Endometrial microvascular endothelial cells (primary cell): ENCODE measurements around the gene OTUB1. TPM values are rescaled to one million over a fixed set of nuclear protein-coding genes. Genes with fewer than 3 reads are reported as not detected.
"Not testable (repeated sequence)": the region's sequence is repeated elsewhere in the genome, so short reads cannot be mapped to it uniquely, and the experiment has no call there.

Experiments used
- in situ Hi-C: cut with HindIII; loops from 2 replicates; pipeline ENCODE4 v1.10.0; 2017; ENCODE audit warnings: low sequenced_read_pairs, low pct_unique_long_range_greater_than_20kb; ENCODE audit errors: inconsistent ontology term
- total RNA-seq: library from RNA; depleted of rRNA; stranded (reverse); fragments of >200 nt; gene quantifications from one replicate; pipeline ENCODE4 v1.2.3, GENCODE V29; 2015; ENCODE audit errors: inconsistent ontology term

Gene OTUB1
- total RNA-seq, 1 donor from 2014 or later: 108 TPM

DNA sequence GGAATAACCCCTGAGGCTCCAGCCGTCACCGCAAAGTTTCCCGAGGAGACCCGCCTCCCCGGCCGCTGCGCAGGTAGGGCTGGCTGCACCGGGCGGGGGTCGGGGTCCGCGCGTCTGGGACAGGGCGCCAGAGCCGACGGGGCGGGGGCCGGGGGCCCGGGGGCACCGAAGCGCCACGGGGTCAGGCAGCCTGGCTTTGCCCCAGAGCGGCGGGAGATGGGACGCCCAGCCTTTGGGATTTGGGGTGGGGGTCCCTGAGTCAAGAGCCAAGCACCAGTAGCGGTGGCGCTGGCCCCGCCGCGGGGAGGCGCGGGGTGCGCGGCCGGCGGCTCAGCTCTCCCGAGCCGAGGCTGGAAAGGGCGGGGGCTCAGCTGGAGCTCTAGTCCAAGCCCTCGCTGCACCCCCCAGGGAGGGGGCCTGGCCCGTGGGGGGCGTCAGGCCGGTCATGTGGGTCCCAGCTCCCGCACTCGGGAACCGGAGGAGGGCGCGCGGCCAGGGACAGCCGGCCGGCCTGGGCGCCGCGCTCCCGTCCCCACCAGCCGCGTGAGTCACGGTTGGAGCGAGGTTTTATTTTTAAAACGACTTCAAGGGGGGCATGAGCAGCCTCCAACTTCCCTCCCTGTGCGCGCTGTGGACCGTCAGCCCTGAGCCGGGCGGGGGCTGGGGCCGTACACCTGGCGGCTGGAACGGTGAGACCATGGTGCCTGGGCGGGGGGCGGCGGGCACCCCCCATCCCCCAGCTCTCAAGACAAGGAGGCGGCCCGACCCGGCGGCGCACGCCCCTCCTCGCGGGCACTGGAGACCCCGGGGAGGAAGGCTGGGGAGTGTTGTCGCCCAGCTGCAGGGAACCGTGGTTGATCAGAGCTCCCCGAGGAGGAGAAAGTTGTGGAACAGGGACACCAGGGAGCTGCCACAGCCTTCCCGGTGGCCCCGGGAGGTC, 50.1 kb downstream of the OTUB1 start:
- in situ Hi-C loops: no loop called here

DNA sequence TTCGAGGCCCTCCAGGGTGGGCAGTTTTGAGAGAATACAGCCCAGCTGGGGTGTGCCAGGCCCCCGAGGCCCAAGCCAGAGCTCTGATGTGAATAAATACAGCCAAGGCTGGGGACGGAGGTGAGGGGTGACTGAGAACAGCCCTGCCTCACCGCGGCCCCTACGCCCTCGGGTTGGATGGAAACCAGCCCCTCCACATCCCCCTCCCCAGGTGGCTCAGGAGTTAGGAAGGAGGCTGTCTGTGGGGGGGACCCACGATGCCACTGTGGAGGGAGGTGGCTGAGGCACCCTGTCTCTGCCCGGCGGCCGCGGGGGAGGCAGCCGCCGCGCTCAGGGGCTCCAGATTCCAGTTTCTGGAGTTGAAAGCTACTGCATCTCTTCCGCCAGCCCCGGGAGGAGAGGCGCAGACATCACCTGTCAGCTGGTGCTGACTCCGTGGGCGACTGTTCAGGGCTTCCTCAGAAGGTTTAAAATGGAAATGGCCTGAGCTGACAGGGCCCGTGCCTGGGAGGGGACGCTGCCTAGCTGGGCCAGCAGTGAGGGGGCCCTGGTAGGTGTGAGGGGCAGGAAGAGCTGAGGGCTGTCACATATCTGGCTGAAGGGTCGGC, 50.9 kb downstream of the OTUB1 start:
- in situ Hi-C loops: no loop called here

DNA sequence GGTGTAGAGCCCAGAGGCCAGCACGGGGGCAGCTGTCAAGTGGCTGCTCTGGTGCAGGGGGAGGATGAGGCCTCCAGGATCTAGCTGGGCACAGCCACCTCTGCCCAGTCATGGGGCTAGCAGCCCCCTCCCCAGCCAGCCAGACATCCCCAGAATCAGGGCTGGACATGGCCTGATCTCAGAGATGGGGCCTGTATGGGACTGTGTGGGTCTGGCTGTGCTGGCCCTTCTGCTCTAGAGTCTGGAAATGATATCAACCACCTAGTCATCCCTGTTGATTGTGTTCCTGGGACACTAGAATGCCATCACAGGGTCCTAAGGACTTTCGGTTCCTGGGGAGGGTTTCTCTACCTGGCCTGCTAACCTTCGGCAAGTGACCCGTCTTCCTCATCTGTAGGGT, 52.3 kb downstream of the OTUB1 start:
- in situ Hi-C loops: no loop called here

DNA sequence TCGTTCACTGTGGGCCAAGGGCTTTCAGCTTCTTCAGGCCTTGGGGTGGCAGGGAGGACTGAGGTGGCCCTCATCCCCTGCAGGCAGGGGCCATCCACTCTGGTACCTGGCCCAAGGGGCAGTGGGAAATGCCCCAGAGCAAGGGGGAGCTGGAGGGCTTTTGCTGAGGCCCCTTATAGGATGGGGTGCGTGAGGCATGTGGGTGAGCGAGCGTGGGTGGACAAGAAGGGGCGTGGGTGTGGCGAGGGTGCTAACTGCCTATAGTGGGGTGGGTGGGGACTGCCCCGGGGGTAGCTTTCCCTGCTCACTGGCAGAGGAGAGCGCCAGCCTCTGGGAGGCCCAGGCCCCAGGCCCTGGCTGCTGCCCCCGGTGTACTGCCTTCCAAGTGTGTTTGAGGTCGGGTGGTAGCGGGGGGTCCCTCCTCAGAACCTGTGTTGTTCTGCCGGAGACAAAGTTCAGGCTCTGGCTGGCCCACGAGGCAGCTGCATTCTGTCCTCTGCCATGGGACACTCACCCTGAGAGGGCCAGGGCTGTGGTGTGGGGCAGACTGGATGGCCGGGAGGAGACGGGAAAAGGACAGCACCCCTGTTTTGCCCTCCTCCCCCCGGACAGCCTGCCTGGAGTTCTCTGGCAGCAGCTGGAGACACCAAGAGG, 52.9 kb downstream of the OTUB1 start:
- in situ Hi-C loops: no loop called here

DNA sequence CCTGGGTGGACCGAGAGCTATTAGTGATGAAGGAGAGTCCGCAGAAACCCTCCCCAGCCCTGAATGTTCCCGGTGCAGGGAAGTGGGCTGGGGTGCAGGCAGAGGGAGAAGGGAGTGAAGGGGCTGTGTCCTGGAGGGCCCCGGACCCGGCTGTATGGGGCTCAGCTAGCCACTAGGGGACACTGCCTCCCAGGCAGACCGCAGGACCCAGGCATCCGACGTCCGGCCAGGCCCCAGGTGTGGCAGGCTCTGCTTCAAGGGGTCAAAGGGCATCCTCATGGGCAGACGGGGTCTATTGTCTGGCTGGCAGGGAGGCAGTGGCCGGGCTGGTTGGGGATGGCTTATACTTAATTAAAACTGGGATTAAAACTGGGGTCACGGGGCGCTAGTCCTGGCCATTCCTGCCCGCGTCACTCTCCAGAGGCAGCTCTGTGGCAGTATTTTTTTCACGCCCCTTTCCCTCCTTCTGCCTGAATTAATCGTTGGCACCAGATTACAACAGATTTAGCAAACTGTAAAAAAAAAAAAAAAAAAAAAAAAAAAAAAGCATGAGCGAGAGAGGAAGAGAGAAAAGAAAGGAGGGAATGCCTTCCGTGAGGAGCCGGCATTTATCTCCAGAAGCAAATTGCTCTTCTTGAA, 54.6 kb downstream of the OTUB1 start:
- in situ Hi-C loops: no loop called here

DNA sequence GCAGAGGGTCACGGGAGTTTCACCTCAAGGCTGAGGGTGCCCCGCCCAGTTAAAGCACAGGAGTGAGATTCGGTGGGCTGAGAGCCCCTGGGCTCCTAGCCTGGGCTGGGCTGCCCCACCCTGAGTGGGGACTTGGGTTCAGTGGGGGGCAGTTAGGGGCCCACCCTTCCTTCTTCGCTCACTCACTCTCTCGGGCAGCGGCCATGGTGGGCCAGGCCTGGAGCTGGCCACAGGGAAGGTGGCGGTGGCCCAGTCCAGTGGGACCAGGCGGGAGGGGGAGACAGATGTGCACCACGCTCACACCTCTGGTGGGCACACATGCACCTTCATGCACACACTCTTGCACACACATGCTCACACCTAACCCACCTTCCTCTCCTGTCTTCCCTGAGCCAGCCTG, 55.6 kb downstream of the OTUB1 start:
- in situ Hi-C loops: no loop called here

DNA sequence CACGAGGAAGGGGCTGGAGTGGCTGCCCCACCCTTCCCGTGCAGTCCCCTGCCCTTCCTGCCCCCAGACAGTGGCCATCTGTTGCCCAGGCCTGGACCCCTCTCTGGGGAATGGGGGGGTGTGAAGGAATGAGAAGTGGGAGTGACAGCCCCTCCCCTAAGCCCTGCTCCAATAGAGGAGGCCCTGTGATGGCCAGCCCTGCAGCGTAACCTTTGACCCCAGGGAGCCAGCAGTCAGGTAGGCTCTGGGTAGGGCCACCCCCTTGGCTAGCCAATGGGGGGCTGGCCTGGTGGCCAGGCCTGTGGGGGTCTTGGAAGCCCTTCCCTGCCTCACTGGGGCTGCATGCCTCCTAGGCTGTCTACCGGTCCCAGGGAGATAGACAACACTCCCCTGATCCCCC, 56.1 kb downstream of the OTUB1 start:
- in situ Hi-C loops: no loop called here

DNA sequence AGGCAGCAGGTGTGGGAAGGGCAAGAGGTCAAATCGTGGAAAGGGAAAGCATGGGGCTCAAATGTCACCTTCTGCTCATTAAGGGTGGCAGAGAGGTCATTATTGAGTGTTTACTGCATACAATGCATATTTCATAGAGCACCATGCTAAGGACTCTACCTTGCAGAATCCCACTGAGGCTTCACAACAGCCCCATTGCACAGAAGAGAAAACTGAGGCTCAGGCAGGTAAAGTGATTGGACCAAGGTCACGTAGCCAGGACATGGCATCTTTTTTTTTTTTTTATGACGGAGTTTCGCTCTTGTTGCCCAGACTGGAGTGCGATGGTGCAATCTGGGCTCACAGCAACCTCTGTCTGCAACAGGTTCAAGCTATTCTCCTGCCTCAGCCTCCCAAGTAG, 57.3 kb downstream of the OTUB1 start:
- in situ Hi-C loops: no loop called here

DNA sequence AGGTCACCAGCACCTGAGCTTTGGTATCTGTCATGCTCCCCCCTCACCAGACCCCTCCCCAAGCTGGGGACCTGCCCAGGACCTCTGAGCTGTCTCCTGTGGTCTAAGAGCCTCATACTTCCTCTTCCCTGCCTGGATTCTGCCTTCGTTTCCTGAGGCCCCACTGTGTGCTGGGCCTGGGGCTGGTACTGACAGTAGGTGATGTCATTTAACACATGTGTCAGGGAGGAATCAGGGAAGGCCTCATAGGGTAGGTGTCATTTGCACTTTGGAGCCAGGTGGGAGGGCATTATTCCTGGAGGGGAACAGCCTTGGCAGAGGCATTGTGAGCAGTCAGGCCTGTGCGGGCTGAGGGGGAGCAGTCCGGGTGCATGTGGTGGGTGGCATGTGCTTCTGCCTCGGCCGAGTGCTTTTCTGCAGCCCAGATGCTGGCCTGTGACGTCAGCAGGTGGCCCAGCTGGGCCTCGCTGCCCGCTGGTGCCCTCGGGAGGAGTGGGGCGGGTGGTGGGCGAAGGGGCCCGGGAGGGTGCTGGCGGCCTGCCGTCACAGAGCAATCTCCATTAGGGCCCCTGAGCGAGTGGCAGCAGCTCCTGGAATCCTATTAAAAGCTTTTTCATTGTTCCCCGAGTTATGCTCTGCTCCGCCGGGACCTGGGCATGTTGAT, 58.6 kb downstream of the OTUB1 start:
- in situ Hi-C loops: no loop called here

DNA sequence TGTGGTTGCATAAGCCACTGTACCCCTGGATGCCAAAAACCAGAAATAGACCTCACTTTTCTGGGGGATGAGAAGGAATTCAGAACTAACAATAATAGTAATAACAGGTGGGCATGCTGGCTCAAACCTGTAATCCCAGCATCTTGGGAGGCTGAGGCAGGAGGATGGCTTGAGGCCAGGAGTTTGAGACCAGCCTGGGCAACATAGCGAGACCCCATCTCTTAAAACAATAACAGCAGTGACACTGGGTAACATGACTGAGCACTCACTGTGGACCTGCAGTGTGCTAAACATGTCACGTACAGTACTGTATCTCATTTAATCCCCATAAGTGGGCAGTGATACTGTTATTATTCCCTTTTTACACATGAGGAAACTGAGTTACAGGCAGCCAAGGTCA, 59.5 kb downstream of the OTUB1 start:
- in situ Hi-C loops: no loop called here

DNA sequence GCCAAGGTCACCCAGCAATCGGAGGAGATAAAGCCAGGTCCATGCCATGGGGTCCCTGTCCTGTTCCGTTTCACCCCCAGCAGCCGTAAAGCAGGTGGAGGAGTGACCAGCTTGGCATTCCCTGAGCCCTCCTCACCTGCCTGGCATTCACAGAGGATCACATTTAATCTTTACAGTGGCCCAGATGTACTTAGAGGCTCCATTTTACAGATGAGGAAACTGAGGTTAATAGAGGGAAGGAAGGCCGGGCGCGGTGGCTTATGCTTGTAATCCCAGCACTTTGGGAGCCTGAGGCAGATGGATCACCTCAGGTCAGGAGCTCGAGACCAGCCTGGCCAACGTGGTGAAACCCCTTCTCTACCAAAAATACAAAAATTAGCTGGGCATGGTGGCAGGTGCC, 61.1 kb downstream of the OTUB1 start:
- in situ Hi-C loops: not testable (repeated sequence)

Other genes with a start within 250 kb of the OTUB1 start
- 10.6 TPM for gene ZFTA, start 217.7 kb upstream of the OTUB1 start, total RNA-seq
- gene SPINDOC, start 173.0 kb upstream of the OTUB1 start, total RNA-seq: 28.2 TPM
- 20.9 TPM for gene MARK2, start 147.3 kb upstream of the OTUB1 start, total RNA-seq
- not detected for gene RCOR2, start 69.3 kb upstream of the OTUB1 start, total RNA-seq
- gene NAA40, start 47.4 kb upstream of the OTUB1 start, total RNA-seq: 20.6 TPM
- 596 TPM for gene COX8A, start 11.8 kb upstream of the OTUB1 start, total RNA-seq
- gene FLRT1, start 49.5 kb downstream of the OTUB1 start, total RNA-seq: not detected
- 16.0 TPM for gene MACROD1, start 179.7 kb downstream of the OTUB1 start, total RNA-seq
- 303 TPM for gene STIP1, start 199.7 kb downstream of the OTUB1 start, total RNA-seq
- 47.3 TPM for gene FERMT3, start 220.3 kb downstream of the OTUB1 start, total RNA-seq
- gene TRPT1, start 239.7 kb downstream of the OTUB1 start, total RNA-seq: 120 TPM
- 61.4 TPM for gene NUDT22, start 239.8 kb downstream of the OTUB1 start, total RNA-seq
- 14.7 TPM for gene DNAJC4, start 244.1 kb downstream of the OTUB1 start, total RNA-seq
- gene VEGFB, start 248.1 kb downstream of the OTUB1 start, total RNA-seq: 44.2 TPM